Uterus (tissue), 2 donors: Measurements from ENCODE around the gene MESD.

ENCODE experiments used
- CTCF ChIP-seq, 4 experiments: fragments of 200-600 bp in 2 of 4; fragments of 450-650 bp in 2 of 4; sonication (generic) in 2 of 4; IDR thresholded peaks; one replicate each; pipeline ENCODE4 v1.5.1; 2016 to 2019; ENCODE audit warnings: antibody characterized with exemption in 4 of 4, mild to moderate bottlenecking in 2 of 4, moderate library complexity in 1 of 4
- POLR2A ChIP-seq, 2 donors: fragments of 450-650 bp; IDR thresholded peaks; one replicate each; pipeline ENCODE4 v1.6.1; 2016; ENCODE audit warnings: antibody characterized with exemption in 2 of 2, mild to moderate bottlenecking in 1 of 2, moderate library complexity in 1 of 2

GRCh38 chr15:81013396-81013929, 23.8 kb upstream of the MESD start:
- no peak for TF ChIP-seq CTCF (IDR thresholded peaks at IDR 0.05)
- TF ChIP-seq POLR2A (IDR thresholded peaks at IDR 0.05) = no peak
